HG02885 (cell line): Measurements from ENCODE around the gene LHCGR.
"Not testable (repeated sequence)": the region's sequence is repeated elsewhere in the genome, so short reads cannot be mapped to it uniquely, and the experiment has no call there.

Experiments used
- ATAC-seq: cut with Tn5 transposase; IDR thresholded peaks from one replicate; pipeline ENCODE4 v1.9.1; 2021; ENCODE audit warnings: mild to moderate bottlenecking; ENCODE audit not compliant: unreplicated experiment, poor library complexity

LHCGR gene

DNA sequence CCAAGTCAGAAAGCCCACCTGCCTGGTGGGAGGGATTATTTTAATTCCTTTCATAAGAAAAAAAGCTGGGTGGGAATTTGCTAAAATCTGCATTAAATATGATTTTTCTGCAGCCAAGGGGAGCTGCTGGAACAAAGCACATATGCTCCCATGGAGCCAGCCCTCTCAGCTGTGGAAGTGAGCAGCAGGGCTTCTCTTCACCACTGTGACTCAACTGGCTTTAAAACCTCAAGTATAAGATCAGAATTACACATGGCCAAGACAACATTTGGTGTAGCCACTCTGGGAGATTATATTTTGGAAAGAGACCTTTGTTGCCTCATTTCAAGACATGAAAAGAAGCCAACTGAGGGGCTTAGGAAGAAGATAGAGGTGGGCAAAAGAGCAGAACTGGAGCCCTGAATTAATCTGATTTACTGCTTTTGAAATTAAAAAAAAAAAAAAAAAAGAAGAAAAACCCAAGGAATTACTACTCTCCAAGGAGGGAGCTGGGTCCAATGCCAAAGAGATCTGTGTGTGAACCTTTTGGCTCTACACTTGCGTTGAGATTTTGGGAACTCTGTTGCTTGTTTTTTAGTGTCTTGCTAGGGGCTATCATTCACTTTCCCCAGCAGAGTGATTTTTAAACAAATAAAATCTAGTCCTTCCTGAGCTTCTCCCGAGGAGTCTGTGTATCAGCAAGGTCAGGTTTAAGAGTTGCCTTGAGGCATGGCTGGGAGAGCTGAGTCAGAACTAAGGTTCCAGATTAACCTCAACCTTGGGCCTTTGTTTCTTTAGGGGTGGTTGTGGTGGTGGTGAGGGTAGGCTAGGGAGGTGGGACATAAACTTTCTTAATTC lies 6.0 kb downstream of the LHCGR start:
- ATAC-seq = peak; percentile 72

DNA sequence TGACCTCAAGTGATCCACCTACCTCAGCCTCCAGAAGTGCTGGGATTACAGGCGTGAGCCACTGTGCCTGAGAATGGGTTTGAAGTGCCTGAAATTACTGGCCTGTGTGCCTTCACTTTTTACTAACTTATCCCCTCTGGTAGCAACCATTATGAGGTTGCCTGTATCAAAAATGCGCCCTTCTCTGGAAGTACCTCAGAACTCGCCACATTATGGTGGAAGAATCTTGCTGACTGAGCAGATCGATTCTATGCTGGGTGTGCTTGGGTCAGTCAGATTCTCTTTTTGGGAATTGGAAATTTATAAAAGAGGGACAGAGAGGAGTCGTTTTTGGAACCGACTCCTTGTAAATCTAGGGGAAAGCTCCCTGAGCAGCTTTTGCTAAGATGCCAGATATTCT lies 8.2 kb downstream of the LHCGR start:
- ATAC-seq = no peak

DNA sequence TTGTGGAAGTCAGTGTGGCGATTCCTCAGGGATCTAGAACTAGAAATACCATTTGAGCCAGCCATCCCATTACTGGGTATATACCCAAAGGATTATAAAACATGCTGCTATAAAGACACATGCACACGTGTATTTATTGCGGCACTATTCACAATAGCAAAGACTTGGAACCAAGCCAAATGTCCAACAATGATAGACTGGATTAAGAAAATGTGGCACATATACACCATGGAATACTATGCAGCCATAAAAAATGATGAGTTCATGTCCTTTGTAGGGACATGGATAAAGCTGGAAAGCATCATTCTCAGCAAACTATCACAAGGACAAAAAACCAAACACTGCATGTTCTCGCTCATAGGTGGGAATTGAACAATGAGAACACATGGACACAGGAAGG lies 16.3 kb downstream of the LHCGR start:
- ATAC-seq = not testable (repeated sequence)

DNA sequence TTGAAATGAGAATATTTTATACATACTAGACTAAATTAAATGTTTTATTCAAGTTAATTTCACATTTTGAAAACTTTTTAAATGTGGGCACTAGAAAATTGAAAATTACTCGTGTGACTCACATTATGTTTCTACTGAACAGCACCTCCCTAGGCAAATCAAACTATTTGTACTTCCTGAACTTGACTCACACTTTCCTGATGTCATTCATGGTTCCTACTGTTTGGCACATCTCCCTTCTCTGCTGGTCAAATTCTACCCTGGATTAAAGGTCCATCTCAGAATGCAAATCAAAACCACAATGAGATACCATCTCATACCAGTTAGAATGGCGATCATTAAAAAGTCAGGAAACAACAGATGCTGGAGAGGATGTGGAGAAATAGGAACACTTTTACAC lies 16.7 kb downstream of the LHCGR start:
- no peak for ATAC-seq

DNA sequence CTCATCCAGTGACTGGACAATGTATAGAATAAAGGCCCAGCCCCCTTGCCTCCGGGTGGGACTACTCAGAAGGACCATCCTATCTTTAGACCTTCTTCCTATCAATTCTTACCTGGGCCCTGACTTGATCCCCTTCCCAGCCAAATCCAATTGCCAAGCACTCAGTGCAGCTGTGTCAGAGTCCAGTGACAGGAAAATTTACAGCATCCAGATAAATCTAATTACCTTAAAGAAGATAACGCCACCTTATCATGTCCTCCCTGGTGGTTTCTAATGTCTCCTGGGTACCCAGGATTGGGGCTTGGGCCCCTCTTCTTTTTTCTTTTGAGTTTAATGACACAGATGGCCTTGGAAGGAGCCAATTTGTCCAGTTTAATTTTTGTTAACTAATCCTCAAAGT lies 19.3 kb downstream of the LHCGR start:
- no peak for ATAC-seq

DNA sequence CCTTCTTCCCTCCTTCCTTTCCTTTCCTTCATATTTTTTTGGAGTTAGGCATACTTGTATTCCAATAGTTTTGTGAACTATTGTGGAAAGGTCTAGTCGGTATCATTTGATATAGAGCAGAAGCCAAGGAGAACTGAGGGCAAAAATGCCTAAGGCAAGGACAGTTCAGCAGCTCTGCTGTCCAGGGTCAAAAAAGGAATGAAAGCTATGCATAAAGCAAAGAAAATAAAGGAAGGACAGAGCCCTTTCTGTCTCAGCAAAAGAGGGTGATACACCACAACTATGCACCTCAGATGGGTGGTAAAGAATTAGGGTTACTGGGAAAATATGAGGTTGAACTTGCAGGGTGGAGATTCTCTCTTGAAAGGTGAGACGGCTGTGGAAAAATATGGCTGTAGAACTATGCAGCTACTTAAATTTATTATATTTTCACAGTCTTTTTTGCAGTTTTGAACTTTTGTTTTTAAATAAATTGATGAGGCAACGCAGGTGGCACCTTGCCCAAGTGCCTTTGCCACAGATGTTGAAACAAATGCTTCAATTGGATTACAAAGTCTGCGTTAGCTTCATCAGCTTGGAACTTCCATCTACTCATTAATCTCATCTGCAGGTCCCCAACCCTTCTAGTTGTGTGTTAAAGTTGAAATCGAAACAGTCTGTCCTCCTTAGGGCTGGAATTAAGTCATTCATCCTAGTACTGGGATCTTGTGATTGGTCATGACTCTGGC lies 20.8 kb downstream of the LHCGR start:
- ATAC-seq = no peak

DNA sequence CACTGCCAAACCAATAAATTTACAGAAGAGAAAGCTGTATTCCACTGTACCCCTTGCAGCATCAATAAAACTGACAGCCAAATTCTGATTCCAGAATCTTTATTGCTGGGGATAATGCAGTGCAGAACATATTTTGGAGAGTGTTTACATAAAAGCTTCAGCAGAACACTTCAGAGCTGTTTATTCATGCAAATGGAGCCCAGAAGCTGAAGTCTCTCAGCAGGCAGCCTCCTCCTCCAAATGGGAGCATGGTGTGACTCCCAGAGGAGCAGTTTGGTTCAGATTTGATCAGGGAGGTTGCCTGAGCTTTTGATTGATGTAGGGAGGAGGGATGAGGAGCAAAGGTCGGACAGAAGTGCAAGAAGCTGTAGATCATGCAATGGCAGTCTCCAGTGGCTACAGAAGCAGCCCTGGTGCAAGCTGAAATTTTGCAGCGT lies 22.4 kb downstream of the LHCGR start:
- no peak for ATAC-seq

DNA sequence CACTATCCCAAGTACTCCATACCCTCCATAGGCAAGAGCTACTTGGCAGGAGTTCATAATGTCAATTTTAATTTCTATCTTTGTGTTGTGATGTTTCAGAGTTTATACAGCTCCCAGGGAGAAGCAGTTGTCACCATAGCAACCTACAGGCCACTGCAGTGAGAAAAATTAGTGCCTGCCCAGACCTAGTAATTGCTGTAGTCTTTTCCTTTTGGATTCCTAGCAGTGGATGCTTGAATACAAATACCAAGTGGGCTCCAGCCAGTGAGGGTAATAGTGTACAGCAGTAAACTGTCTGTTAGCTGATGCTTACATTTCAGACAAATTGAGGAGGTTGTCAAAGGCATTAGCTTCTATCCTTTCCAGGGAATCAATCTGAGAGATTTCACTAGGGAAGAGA lies 26.7 kb downstream of the LHCGR start:
- no peak for ATAC-seq

DNA sequence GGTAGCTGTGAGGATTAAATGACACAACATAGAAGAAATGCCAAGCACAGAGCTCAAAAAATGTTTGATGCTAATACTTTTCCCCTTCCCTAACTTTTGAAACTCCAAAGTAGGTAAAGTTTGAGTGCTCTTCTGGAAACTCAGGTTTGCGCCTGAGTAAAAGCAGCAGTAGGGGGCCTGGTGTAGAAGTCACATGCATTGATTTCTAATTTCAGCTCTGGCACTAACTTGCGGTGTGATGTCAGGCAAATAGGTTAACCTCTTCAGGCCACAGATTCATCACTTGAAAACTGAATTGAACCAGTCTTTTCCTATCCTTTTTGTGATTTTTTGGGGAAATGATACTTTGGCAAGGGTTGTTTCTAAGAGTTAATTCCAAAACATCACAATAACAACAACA lies 27.2 kb downstream of the LHCGR start:
- ATAC-seq = no peak

DNA sequence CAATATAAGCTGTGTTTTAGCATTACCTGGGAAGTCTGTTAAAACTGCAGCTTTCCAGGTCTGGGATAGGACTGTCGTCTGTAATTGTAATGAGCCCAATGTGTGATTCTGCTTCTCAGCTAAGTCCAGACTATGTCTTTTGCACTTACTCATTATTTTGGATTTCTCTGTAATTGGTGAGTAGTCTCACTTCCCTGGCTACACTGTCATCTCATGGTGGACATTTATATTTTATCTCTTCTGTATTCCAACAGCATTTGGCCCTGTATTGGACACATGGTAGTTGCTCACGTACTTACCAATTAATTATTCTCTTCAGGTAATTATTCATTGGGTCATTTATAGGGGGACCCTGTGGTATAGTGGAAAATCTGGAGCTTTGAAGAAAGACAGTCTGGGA lies 28.0 kb downstream of the LHCGR start:
- ATAC-seq = no peak

DNA sequence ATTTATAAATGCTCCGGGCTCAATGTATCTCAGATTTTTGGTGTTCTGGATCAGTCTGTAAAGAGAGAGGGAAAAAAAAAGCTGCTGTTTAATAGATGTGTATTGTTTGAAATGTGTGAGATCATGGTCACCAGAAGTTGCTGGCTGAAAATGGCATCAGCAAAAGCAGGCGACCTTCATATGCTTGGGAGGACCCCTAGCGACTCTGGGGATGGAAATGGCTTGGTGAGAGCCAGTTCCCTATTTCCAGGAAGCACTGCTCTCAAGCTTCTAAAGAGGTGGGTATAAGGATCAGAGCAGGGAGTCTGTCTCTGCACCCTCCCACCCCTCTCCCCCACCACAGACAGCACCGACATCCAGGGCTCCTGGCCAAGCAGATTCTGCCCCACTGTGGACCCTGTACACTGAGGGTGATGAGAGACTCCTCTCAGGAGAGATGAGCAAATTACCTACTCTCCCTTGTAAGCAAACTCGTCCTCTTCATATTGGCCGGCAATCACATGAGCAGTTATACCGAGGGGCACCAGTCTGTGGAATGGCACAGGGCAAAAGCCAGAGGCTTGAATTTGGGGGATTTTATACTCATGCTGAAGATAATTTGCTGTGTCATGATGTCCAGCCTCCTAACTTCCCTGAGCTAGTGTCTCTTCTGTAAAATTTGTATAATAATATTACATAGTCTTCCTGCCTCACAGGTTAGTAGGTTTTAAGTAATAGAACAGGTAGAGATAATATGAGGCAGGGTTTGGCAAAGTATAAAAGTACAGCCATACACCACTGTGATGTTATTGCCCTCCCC lies 29.6 kb downstream of the LHCGR start:
- ATAC-seq = no peak

DNA sequence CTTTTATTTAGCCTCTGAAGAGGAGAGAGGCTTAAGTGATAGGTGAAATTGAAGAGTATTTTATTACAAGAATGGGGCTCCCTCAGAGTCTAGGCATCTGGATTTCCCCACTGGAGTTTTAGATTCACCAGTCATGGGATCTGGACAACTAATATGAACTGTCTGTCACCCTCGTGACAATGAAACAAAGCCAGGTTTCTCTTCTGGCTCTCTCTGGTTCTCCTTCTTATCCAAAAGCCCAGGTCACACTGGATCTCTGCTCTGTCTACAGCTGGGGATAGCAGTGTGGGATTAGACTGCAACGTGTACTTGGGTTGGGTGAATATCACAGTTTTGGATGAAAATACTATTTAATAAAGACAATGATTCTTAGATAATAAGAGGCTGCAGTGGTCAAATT lies 31.2 kb downstream of the LHCGR start:
- ATAC-seq = no peak

DNA sequence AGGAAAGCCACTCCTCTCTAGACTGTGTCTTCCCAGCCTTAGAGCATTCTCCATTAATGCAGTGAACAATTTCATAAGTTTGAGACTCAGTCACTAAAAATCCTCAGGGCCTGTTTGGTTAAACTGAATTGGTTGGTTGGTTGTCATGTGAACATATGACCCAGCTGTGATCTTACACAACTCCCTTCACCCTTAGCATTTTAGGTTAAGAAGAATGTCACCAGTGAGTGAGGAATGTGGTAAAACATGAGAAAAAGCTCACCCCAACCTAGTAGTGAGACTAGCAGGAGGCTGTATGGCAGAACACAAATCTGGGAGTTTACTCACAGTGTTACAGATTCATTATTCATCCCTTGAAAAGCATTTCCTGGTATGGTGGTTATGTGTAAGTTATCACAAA lies 32.4 kb downstream of the LHCGR start:
- ATAC-seq = no peak

DNA sequence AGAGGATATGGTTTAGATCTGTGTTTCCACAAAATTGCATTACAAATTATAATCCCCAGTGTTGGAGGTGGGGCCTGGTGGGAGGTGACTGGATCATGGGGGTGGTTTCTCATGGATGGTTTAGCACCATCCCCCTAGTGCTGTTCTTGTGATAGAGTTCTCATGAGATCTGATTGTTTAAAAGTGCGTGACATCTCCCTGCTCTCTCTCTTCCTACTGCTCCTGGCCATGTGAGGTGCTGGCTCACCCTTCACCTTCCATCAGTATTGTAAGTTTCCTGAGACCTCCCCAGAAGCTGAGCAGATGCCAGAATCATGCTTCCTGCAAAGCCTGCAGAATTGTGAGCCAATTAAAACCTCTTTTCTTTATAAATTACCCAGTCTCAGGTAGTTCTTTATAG lies 33.1 kb downstream of the LHCGR start:
- ATAC-seq = no peak

DNA sequence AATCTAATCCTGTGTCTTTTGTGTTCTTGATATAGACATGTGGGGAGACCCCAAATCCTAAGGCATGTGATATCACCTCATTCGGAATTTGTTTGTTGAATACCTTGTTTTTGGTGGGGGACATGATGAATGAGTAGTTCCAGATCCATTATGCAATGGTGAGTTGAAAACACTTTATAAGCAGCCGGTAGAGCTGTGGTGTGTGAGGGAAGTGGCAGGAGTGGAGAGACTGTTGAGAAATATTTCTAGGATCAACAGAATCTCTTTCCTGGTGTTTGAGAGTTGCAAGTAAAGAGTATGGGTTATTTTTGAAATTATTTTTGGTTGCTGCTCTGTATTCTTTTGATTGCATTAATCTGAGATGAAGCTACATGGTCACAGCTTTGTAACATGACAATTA lies 34.4 kb downstream of the LHCGR start:
- ATAC-seq = no peak

DNA sequence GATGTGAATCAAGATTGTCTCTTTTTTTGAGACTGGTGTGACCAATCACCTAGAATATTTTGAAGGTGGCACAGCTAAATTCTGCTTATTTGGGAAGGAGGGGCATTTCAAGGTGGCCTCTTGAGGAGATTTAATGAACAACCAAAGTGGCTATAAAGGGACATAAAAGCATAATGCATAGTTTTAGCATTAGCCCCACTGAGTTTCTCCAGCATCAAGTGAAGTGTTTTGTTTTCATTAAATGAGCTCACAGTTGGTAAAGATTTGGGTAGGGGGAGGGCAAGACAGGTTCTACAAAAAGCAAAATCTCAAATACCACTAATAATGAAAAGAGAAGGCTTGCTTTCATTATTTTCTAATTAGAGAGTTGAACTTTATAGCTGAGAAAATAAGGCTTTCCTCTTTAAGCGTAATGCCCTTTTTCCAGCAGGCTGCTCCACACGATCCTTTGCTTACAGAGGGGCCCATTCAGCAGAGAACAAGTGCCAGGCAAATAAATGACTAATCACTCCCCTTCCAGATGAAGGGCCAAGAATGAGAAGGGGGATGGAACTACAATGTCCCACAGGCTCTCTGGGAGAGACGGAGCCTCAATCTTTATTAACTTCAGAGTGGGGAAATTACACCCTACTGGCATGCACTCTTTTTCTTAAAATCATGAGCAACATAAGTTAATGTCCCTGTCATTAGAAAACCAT lies 35.9 kb downstream of the LHCGR start:
- no peak for ATAC-seq

DNA sequence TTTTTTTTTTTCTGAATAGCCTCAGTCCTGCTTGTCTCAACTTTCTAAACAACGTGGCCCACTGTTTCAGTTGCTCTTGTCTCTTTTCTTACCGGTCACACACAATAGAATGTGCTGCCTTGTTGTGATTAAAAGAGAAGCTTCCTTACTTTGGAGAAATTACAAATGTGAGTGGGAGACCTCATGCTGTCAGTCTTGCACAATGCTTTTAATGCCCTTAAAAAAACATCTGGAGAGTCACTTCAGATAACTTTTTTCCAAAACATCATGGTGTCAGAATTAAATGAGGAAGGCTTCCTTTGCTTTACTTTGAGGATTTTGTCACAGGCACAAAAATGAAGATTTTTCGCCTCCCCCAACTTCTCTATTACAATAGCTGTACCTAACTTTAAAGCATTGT lies 37.7 kb downstream of the LHCGR start:
- ATAC-seq = no peak

DNA sequence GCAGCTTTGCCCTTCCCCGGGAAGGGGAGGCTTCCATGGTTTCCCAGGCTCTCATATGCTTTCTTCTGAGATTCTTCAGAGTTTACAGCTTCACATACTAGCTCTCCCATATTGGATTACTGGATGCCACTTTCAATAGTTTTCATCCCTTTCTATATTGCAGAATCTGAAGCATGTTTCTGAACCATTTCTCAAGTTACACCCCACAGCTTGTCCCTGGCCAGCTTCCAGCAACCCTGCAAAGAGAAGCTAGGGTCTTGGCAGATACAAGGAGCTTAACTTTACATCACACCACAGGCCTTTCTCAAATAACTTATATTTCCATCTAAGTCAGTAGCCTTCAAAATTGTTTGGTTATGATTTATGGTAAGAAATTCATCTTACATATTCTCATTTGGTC lies 39.6 kb downstream of the LHCGR start:
- no peak for ATAC-seq

DNA sequence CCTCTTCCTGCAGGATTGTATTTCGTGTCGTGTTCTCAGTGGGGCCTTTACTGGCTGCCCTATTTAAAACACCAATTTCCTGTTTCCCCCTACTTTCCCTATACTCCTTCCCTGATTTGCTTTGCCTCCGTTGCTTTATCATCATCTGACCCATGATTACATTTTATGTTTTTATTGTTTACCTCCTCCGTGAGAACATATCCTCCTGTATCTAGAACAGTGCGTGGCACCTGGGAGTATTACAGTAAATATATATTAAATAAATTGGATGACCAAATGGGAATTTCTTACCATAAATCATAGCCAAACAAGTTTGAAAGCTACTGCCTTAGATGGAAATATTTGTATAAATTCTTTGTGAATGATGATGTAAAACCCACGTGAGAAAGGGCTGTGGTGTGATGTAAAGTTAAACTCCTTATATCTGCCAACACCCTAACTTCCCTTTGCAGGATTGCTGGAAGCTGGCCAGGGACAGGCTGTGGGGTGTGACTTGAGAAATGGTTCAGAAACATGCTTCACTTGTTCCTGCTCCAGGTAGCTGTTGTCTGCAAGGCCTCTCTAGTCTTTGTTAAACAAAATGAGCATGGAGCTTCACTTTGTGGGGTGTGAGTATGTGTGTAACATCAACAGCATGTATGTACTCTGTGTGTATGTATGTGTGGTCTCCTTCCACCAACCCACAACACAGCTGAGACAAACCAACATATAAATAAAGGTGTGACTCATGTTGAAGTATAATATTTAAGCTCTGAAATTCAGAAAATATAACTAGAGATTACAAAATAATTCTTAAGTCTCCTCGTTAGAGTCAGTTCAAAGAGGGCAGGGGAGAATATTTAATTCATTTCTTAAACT lies 40.3 kb downstream of the LHCGR start:
- ATAC-seq = no peak

DNA sequence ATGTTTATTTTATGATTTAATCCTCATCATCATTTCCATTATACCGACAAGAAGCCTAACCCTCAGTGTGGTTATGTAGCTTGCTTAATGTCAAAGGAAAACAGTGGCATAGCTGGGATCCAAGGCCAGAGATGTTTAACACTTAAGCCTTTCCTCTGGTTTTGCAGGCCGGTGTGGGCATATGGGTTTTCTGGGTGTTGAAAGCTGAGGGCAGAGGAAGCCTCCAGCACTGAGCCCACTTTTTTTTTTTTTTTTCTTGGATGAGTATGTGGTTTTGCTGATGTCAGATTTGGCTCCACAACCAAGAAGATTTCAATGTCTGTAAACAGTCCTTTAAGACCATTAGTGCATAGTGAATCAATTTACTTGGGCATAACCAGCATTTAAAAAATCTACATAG lies 41.3 kb downstream of the LHCGR start:
- no peak for ATAC-seq
